Gastrocnemius medialis (tissue), 4 donors: Measurements from ENCODE around the gene SUPT4H1. TPM values are rescaled to one million over a fixed set of nuclear protein-coding genes. Genes with fewer than 3 reads are reported as not detected.

Experiments
- ATAC-seq, 2 donors: fragments of 150-250 bp; one replicate each; pipeline ENCODE4 v1.9.1; 2016
- DNase-seq, 2 donors: peaks; one replicate each; pipeline ENCODE4 v3.0.0-alpha.2; 2019
- H3K27ac ChIP-seq, 4 donors: fragments of 200-600 bp; sonication (generic); 1 replicate in 1 of 4; 2 replicates in 3 of 4; pipeline ENCODE4 v1.5.1; 2016 to 2018; ENCODE audit warnings: mild to moderate bottlenecking in 2 of 4, moderate library complexity in 1 of 4
- H3K27me3 ChIP-seq, 3 donors: fragments of 200-600 bp; sonication (generic) in 2 of 3; 1 replicate in 1 of 3; 2 replicates in 2 of 3; pipeline versions ENCODE4 v1.5.1 to v1.6.0; 2016 to 2019; ENCODE audit warnings: mild to moderate bottlenecking in 1 of 3, moderate library complexity in 1 of 3
- H3K36me3 ChIP-seq, 2 donors: fragments of 200-600 bp; sonication (generic) in 1 of 2; one replicate each; pipeline ENCODE4 v1.5.1; 2017 to 2018
- H3K4me1 ChIP-seq, 2 donors: fragments of 200-600 bp; sonication (generic) in 1 of 2; one replicate each; pipeline ENCODE4 v1.5.1; 2016 to 2017; ENCODE audit warnings: mild to moderate bottlenecking in 2 of 2
- H3K4me3 ChIP-seq, 4 donors: fragments of 200-600 bp; sonication (generic) in 3 of 4; 1 replicate in 1 of 4; 2 replicates in 3 of 4; pipeline ENCODE4 v1.5.1; 2016 to 2019; ENCODE audit warnings: mild to moderate bottlenecking in 2 of 4
- H3K9me3 ChIP-seq, 3 donors: fragments of 200-600 bp; sonication (generic) in 2 of 3; 1 replicate in 1 of 3; 2 replicates in 2 of 3; pipeline ENCODE4 v1.5.1; 2016 to 2019
- CTCF ChIP-seq, 5 experiments: fragments of 450-650 bp in 3 of 5; fragments of 200-600 bp in 2 of 5; sonication (generic) in 2 of 5; IDR thresholded peaks in 4 of 5; conservative IDR thresholded peaks in 1 of 5; 1 replicate in 4 of 5; 2 replicates in 1 of 5; pipeline ENCODE4 v1.5.1; 2016 to 2019; ENCODE audit warnings: antibody characterized with exemption in 5 of 5, mild to moderate bottlenecking in 3 of 5, moderate library complexity in 3 of 5
- POLR2A ChIP-seq, 2 donors: fragments of 450-650 bp; IDR thresholded peaks; one replicate each; pipeline ENCODE4 v1.6.1; 2017; ENCODE audit warnings: antibody characterized with exemption in 2 of 2, mild to moderate bottlenecking in 2 of 2, moderate library complexity in 2 of 2
- in situ Hi-C, 4 donors: fragments of 200-750 bp; cut with MboI; loops; one replicate each; pipeline versions ENCODE4 v1.15.0 to v1.8.0; 2017; ENCODE audit warnings: low sequenced_read_pairs in 4 of 4
- intact Hi-C: fragments of 100-400 bp; cut with DNase I; formaldehyde crosslinking; loops from one replicate; pipeline ENCODE4 v1.15.1; 2023; ENCODE audit warnings: low total_unique reads
- total RNA-seq, 4 donors: library from RNA; depleted of rRNA; stranded (reverse); fragments of >200 nt; gene quantifications; one replicate each; pipeline versions ENCODE4 v1.1.0 to v1.2.3, GENCODE V29; 2016

SUPT4H1 gene
- total RNA-seq, 4 donors from 2014 or later: 39.6 to 49.0 (median 41.1) TPM

GRCh38 chr17:58335061-58335731 is 16.8 kb downstream of the SUPT4H1 start:
- Histone ChIP-seq H3K9me3 (no peaks in the 10 kb centered on the region), H3K27ac (no peak overlapping the region), H3K27me3 (peaks cover 0 to 7% (median 0%) of the 10 kb centered on the region in 3 donors), H3K4me3 (no peak overlapping the region), H3K36me3 (no peaks in the 10 kb centered on the region), H3K4me1 (peaks cover 7% of the 10 kb centered on the region in 2 donors)
- TF ChIP-seq CTCF (IDR thresholded peaks at IDR 0.05 in 4 of 5, conservative IDR thresholded peaks at IDR 0.05 in 1 of 5) (no peak), POLR2A (IDR thresholded peaks at IDR 0.05) (no peak)
- intact Hi-C loops (no loop called here), in situ Hi-C loops (no loop called here)
- DNase-seq: no peak
- ATAC-seq: no peak

GRCh38 chr17:58334661-58335060 is 17.3 kb downstream of the SUPT4H1 start:
- Histone ChIP-seq H3K27me3 (peaks cover 0 to 8% (median 1%) of the 10 kb centered on the region in 3 donors), H3K36me3 (no peaks in the 10 kb centered on the region), H3K4me1 (peaks cover 7% of the 10 kb centered on the region in 2 donors), H3K4me3 (no peak overlapping the region), H3K27ac (no peak overlapping the region), H3K9me3 (no peaks in the 10 kb centered on the region)
- TF ChIP-seq CTCF (IDR thresholded peaks at IDR 0.05 in 4 of 5, conservative IDR thresholded peaks at IDR 0.05 in 1 of 5) (no peak), POLR2A (IDR thresholded peaks at IDR 0.05) (no peak)
- DNase-seq: no peak
- in situ Hi-C loops (no loop called here), intact Hi-C loops (no loop called here)
- ATAC-seq: no peak

GRCh38 chr17:58334256-58334655 is 17.7 kb downstream of the SUPT4H1 start:
- H3K4me1 ChIP-seq: peaks cover 7% of the 10 kb centered on the region in 2 donors

GRCh38 chr17:58333736-58334207 is 18.2 kb downstream of the SUPT4H1 start:
- Histone ChIP-seq H3K27me3 (peaks cover 3 to 17% (median 4%) of the 10 kb centered on the region in 3 donors), H3K9me3 (no peaks in the 10 kb centered on the region), H3K4me1 (peaks cover 7% of the 10 kb centered on the region in 2 donors), H3K27ac (no peak overlapping the region), H3K36me3 (no peaks in the 10 kb centered on the region), H3K4me3 (no peak overlapping the region)
- TF ChIP-seq POLR2A (IDR thresholded peaks at IDR 0.05): no peak
- TF ChIP-seq CTCF (IDR thresholded peaks at IDR 0.05 in 4 of 5, conservative IDR thresholded peaks at IDR 0.05 in 1 of 5): no peak
- ATAC-seq (no peak), DNase-seq (no peak)
- in situ Hi-C loops (no loop called here), intact Hi-C loops (no loop called here)

More at GRCh38 chr17:58334256-58334655, 17.7 kb downstream of the SUPT4H1 start:
- no peak overlapping the region for H3K27ac ChIP-seq
- no peaks in the 10 kb centered on the region for H3K9me3 ChIP-seq
- no peaks in the 10 kb centered on the region for H3K36me3 ChIP-seq
- H3K27me3 ChIP-seq: peaks cover 0 to 12% (median 3%) of the 10 kb centered on the region in 3 donors
- ATAC-seq: no peak
- no peak overlapping the region for H3K4me3 ChIP-seq
- in situ Hi-C loops: no loop called here
- intact Hi-C loops: no loop called here
- TF ChIP-seq CTCF (IDR thresholded peaks at IDR 0.05 in 4 of 5, conservative IDR thresholded peaks at IDR 0.05 in 1 of 5): no peak
- no peak for TF ChIP-seq POLR2A (IDR thresholded peaks at IDR 0.05)
- no peak for DNase-seq
